ENCODE data around the gene TUBB3.
"Not testable (repeated sequence)": the region's sequence is repeated elsewhere in the genome, so short reads cannot be mapped to it uniquely, and the experiment has no call there.

Gene TUBB3

GRCh38 chr16:89918453-89919347, 4.4 kb upstream of the TUBB3 start, which contains the start of gene MC1R:
Gene MC1R (plus strand): TSS chr16:89918862. CDS start chr16:89919259, 397 bp downstream.
- DNase-seq = peak; percentile 10

GRCh38 chr16:89919535-89920406, 3.4 kb upstream of the TUBB3 start:
- no peak for DNase-seq

- no peak for DNase-seq
Observed at GRCh38 chr16:89920723-89921122, 2.4 kb upstream of the TUBB3 start.

DNA sequence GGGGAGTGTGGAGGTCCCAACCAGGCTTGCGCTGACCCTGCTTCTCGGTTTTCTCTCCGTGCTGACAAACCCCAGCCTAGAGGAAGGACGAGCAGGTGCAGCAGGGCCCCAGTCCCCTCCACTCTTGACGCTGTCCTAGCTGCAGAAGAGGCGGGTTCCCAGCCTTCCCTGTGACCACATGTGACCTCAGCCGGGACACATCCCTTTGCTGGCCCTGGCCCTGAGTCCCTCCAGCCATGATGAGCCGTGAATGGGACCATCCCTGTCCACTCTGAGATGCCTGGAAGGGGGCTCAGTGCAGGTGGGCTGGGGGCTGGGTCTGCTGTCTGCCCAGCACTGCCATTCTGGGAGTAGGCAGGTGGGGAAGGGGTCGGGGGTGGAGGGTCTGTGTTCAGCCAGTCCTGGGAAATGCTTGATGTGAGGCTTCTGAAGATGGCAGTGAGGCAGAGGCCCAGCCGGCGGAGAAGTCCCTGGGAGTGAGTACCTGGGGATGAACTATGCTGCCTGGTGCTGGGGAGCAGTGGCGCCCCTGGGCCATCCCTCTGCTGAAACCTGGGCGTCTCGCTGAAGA, 1.9 kb upstream of the TUBB3 start:
- no peak for DNase-seq

DNA sequence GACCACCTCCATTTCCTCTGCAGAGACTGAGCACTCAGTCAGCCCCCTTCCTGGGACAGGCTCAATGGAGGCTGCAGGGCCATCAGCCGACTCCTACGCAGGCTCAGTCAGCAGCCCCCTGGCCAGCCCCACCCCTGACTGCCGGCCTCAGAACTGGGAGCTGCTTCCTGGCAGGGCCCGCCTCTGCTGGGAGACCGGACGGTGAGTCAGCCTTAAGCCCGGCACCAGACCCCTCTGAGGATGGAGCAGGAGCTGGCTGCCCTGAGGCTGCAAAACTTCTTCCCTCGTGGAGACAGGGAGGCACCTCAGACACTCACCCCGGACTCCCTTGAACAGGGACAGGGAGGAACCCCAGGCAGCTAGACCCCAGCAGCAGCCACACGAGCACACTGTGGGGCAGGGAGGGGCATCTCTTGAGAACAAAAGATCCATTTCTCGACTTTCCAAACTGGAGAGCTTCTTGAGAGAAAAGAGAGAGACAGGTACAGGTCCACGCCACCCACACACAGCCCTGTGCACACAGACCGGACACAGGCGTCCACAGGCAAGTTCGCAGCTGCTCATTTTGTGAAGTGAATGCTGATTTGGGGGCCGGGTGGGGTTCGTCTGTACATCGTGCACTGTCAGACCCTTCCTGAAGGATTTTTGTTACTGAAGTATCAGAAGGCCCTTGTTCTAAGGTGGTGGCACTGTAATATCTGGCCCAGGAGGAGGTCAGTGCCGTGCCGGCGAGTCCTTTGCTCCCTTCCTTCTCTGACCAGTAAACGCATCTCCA, 1.3 kb upstream of the TUBB3 start:
- no peak for DNase-seq

GRCh38 chr16:89922477-89922883, 662 bp upstream of the TUBB3 start:
- DNase-seq = peak; percentile 4

GRCh38 chr16:89923640-89924296, 626 bp downstream of the TUBB3 start:
- DNase-seq = peak; percentile 41

GRCh38 chr16:89924297-89924924, 1.3 kb downstream of the TUBB3 start:
- peak; percentile 47 for DNase-seq

- DNase-seq = no peak
Observed at GRCh38 chr16:89924925-89925307, 1.8 kb downstream of the TUBB3 start.

DNA sequence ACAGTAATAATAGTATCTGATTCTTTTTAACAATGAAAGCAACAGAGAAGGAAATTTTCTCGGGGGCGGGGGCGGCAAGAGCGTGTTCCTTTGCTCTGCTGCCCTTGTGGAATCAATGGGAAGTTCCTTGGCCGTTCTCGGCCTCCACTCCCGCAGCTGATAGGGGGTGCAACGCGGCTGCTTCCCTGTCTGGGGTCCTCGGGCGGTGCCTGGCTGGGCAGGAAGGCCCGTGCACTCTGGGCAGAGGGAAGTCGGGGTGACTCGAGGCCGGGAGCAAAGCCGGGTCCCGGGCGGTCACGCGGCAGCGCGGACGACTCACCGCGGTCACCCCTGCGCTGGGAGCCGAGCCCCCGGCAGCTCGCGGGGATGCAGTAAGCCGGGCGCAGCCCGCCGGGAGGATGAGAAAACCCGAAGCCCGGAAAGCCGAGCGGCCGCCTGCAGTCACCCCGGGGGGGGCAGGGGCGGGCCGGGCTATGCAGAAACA, 2.5 kb downstream of the TUBB3 start:
- no peak for DNase-seq

- no peak for DNase-seq
Observed at GRCh38 chr16:89931305-89931896, 8.3 kb downstream of the TUBB3 start.

DNA sequence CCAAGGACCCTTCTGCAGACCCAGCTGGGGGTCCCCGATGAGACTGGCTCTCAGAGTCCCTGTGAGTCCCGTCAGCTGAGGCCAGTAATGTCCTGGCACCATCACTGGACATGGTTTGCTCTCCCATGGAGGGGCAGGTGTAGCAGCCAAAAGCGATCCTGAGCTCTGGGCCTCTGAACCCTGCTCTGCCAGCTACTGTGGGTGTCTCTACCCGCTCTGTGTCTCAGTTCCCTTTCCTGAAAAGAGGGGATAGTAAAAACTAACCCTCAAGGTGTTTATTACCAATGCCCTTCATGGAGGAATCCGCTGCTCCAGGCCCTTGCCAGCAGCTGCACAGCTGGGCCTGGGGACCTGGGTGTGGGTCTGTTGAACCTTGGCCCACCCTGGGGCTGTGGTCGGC, 8.8 kb downstream of the TUBB3 start:
- DNase-seq = no peak

- not testable (repeated sequence) for DNase-seq
Observed at GRCh38 chr16:89934019-89934418, 10.9 kb downstream of the TUBB3 start.

DNA sequence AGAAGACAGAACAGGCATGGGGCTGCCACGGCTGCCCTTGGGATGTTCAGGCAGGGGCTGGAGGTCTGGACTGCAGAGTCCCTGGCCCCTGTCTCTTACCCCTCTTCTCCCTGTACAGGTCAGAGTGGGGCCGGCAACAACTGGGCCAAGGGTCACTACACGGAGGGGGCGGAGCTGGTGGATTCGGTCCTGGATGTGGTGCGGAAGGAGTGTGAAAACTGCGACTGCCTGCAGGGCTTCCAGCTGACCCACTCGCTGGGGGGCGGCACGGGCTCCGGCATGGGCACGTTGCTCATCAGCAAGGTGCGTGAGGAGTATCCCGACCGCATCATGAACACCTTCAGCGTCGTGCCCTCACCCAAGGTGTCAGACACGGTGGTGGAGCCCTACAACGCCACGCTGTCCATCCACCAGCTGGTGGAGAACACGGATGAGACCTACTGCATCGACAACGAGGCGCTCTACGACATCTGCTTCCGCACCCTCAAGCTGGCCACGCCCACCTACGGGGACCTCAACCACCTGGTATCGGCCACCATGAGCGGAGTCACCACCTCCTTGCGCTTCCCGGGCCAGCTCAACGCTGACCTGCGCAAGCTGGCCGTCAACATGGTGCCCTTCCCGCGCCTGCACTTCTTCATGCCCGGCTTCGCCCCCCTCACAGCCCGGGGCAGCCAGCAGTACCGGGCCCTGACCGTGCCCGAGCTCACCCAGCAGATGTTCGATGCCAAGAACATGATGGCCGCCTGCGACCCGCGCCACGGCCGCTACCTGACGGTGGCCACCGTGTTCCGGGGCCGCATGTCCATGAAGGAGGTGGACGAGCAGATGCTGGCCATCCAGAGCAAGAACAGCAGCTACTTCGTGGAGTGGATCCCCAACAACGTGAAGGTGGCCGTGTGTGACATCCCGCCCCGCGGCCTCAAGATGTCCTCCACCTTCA, 11.7 kb downstream of the TUBB3 start:
- DNase-seq = no peak

- not testable (repeated sequence) for DNase-seq
Observed at GRCh38 chr16:89935620-89936019, 12.5 kb downstream of the TUBB3 start.

DNA sequence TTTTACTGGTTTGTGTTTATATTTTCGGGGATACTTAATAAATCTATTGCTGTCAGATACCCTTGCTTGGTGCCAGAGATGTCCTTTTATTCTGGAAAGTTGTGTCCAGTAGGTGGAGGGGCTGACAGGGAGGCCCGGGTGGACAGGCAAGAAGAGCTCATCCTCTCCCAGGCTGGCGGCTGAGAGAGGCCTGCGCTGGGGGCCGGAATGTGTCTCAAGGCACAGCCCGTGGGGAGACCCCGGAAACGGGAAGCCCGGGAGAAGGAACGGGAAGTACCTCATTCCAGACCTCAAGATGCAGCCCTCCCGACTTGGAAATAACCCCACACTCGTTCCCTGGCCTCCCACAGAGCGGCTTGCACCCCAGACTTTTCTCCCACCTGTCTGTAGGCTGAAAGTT, 12.9 kb downstream of the TUBB3 start:
- DNase-seq = no peak

DNA sequence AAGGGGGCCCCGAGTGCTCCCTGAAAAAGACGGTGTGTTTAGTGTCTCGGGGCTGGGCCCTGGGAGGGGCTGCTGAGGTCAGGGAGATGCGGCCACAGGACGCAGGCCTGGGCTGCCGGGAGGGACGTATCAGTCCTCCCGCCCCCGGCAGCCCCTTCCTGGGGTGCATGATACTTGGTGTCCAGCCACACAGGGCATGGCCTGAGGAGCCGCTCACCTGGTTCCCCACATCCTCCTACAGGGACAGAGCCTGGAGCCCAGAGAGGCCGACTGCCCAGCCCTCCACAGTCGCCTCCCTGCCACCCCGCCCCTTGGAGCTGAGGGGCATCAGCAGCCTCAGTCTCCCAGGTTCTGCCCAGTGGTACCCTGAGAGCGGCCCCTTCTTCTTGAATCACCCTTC, 13.4 kb downstream of the TUBB3 start:
- DNase-seq = no peak

DNA sequence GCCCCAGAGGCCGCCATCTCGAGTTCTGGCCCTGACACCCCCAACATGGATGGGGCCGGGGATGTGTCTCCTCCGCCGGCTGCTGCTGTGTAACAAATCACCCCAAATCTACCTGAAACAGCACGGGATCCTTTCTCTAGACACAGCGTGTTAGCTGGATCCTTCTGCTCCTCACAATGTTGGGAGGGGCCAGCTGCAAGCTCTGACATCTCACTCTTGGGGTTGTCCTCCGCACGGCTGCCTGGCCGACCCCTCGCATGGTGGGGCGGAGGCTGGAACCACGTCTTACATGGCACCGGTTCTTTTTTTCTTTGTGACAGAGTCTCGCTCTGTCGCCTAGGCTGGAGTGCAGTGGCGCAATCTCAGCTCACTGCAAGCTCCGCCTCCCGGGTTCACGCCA, 13.8 kb downstream of the TUBB3 start:
- DNase-seq = no peak

GRCh38 chr16:89938175-89938885, 15.2 kb downstream of the TUBB3 start:
- DNase-seq = no peak
